ENCODE data around the gene SESN2. TPM values are rescaled to one million over a fixed set of nuclear protein-coding genes. Genes with fewer than 3 reads are reported as not detected.

The SESN2 gene
- total RNA-seq, 2 experiments from 2014 or later, result 8.8 to 9.6 TPM

GRCh38 chr1:28272215-28272852 lies 13.0 kb downstream of the SESN2 start:
- H3K27me3 ChIP-seq (ENCODE audit: control insufficient read depth in 1 of 2, insufficient read depth in 2 of 2, low read length in 2 of 2), result no peaks in the 10 kb centered on the region
- peaks cover 20% of the 10 kb centered on the region for H3K36me3 Mint-ChIP-seq (ENCODE audit: low read depth)
- H3K4me3 Mint-ChIP-seq, result no peak overlapping the region

GRCh38 chr1:28273216-28273860 lies 14.0 kb downstream of the SESN2 start:
- Mint-ChIP-seq H3K4me3 (no peak overlapping the region), H3K36me3 (ENCODE audit: low read depth) (peaks cover 28% of the 10 kb centered on the region), H3K27me3 (no peaks in the 10 kb centered on the region), H3K4me1 (ENCODE audit: low read depth) (no peaks in the 10 kb centered on the region), H3K9me3 (no peaks in the 10 kb centered on the region), H3K27ac (no peak overlapping the region)
- intact Hi-C loops (cut with DNase I, micrococcal nuclease), result no loop called here
- no peak for TF ChIP-seq CTCF (IDR thresholded peaks at IDR 0.05)
- no peak for DNase-seq
- Histone ChIP-seq H3K4me3 (ENCODE audit: low read length) (no peak overlapping the region), H3K27me3 (ENCODE audit: control insufficient read depth in 1 of 2, insufficient read depth in 2 of 2, low read length in 2 of 2) (no peaks in the 10 kb centered on the region), H3K4me1 (ENCODE audit: insufficient read depth, low read length) (no peaks in the 10 kb centered on the region), H3K9me3 (ENCODE audit: control insufficient read depth in 1 of 2, insufficient read depth in 1 of 2, low read length in 2 of 2) (no peaks in the 10 kb centered on the region), H3K36me3 (ENCODE audit: insufficient read depth, low read length) (peaks cover 46% of the 10 kb centered on the region), H3K27ac (ENCODE audit: low read depth in 1 of 2, low read length in 2 of 2) (no peak overlapping the region)
- ATAC-seq (ENCODE audit: poor library complexity), result no peak
- ChIA-PET POLR2A (interaction anchor here (1.0 kb wide), 1 partner anchor 15 kb away, joined by 3 read pairs; no protein-coding TSS in a partner anchor), CTCF (no interaction called here)

More at GRCh38 chr1:28272215-28272852, 13.0 kb downstream of the SESN2 start:
- intact Hi-C loops (cut with DNase I, micrococcal nuclease), result no loop called here
- no peak overlapping the region for H3K27ac Mint-ChIP-seq
- no peaks in the 10 kb centered on the region for H3K4me1 Mint-ChIP-seq (ENCODE audit: low read depth)
- H3K36me3 ChIP-seq (ENCODE audit: insufficient read depth, low read length), result peaks cover 39% of the 10 kb centered on the region
- no peak for ATAC-seq (ENCODE audit: poor library complexity)
- no peaks in the 10 kb centered on the region for H3K9me3 Mint-ChIP-seq
- no peak for TF ChIP-seq CTCF (IDR thresholded peaks at IDR 0.05)
- POLR2A ChIA-PET, result no interaction called here
- H3K9me3 ChIP-seq (ENCODE audit: control insufficient read depth in 1 of 2, insufficient read depth in 1 of 2, low read length in 2 of 2), result no peaks in the 10 kb centered on the region
- H3K27me3 Mint-ChIP-seq, result no peaks in the 10 kb centered on the region
- no peaks in the 10 kb centered on the region for H3K4me1 ChIP-seq (ENCODE audit: insufficient read depth, low read length)
- no peak overlapping the region for H3K4me3 ChIP-seq (ENCODE audit: low read length)
- no peak overlapping the region for H3K27ac ChIP-seq (ENCODE audit: low read depth in 1 of 2, low read length in 2 of 2)
- CTCF ChIA-PET, result no interaction called here
- no peak for DNase-seq

DNA sequence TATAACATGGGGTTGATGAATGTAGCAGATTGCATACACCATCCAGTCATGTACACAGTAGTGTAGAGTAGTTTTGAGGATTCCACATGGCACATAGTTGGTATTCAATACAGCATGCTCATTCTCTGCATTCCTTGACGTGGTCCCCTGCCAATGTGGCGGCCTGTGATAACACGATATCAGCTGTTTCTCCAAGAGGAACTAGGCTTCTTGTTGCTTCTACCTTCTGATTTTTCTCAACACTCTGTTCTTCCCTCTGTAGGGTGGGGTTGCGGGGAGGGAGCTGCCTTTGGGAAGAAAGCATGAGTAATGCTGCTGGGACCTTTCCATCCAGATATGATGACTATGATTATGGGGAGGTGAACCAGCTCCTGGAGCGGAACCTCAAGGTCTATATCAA lies 19.4 kb downstream of the SESN2 start:
- Mint-ChIP-seq H3K9me3 (no peaks in the 10 kb centered on the region), H3K36me3 (ENCODE audit: low read depth) (peaks cover 57% of the 10 kb centered on the region), H3K4me3 (no peak overlapping the region), H3K4me1 (ENCODE audit: low read depth) (no peaks in the 10 kb centered on the region), H3K27ac (no peak overlapping the region), H3K27me3 (no peaks in the 10 kb centered on the region)
- Histone ChIP-seq H3K36me3 (ENCODE audit: insufficient read depth, low read length) (peaks cover 53% of the 10 kb centered on the region), H3K4me1 (ENCODE audit: insufficient read depth, low read length) (peaks cover 10% of the 10 kb centered on the region), H3K27ac (ENCODE audit: low read depth in 1 of 2, low read length in 2 of 2) (no peak overlapping the region), H3K4me3 (ENCODE audit: low read length) (no peak overlapping the region), H3K9me3 (ENCODE audit: control insufficient read depth in 1 of 2, insufficient read depth in 1 of 2, low read length in 2 of 2) (no peaks in the 10 kb centered on the region), H3K27me3 (ENCODE audit: control insufficient read depth in 1 of 2, insufficient read depth in 2 of 2, low read length in 2 of 2) (no peaks in the 10 kb centered on the region)
- ATAC-seq (ENCODE audit: poor library complexity) (no peak), DNase-seq (no peak)
- no peak for TF ChIP-seq CTCF (IDR thresholded peaks at IDR 0.05)
- ChIA-PET CTCF (no interaction called here), POLR2A (no interaction called here)
- intact Hi-C loops (cut with DNase I, micrococcal nuclease), result no loop called here

All from CD4-positive, alpha-beta T cell (primary cell).